Fibroblast of the aortic adventitia (primary cell): ENCODE measurements around the gene MAPK1IP1L. TPM values are rescaled to one million over a fixed set of nuclear protein-coding genes. Genes with fewer than 3 reads are reported as not detected.
A peak's percentile ranks its signal among the peaks of the same experiment; 100 is the strongest.

Experiments
- DNase-seq: peaks from one replicate; pipeline ENCODE4 v3.0.0-alpha.2; 2010; ENCODE audit warnings: low read depth
- H3K4me3 ChIP-seq: 2 replicates; pipeline ENCODE4 v1.5.1; 2011; ENCODE audit warnings: low read depth, mild to moderate bottlenecking, control low read depth, low read length, moderate library complexity
- total RNA-seq: library from RNA; depleted of rRNA; stranded (reverse); fragments of >200 nt; gene quantifications from 2 replicates; pipeline ENCODE4 v1.2.3, GENCODE V29; 2012; ENCODE audit warnings: low replicate concordance
- TF ChIP-seq, protein P1 (sequence below): IDR thresholded peaks from 2 replicates; pipeline ENCODE4 v1.5.1; 2011; ENCODE audit warnings: mild to moderate bottlenecking, low read length, control low read depth, inconsistent platforms; ENCODE audit not compliant: insufficient read depth

Gene MAPK1IP1L
- total RNA-seq, 1 donor = 71.8 TPM

DNA sequence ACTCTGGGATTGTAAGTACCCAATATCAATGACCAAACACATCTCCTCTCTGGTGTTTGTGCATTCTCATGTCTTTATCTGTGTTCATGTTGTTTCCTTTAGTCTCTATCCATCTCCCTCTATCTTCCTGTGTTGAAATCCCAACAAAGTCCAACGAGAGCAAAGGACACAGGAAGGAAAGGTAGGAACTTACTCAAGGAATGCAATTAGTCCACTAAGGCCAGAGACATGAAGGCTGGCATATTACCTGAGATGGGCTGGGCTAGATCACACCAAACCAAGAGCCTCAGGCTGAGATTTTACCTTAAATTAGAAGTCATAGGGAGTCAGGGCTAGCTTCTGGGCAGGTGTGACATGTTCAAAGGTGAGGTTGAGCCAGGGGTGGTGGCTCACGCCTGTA, 63.3 kb downstream of the MAPK1IP1L start:
- TF ChIP-seq, protein P1, sequence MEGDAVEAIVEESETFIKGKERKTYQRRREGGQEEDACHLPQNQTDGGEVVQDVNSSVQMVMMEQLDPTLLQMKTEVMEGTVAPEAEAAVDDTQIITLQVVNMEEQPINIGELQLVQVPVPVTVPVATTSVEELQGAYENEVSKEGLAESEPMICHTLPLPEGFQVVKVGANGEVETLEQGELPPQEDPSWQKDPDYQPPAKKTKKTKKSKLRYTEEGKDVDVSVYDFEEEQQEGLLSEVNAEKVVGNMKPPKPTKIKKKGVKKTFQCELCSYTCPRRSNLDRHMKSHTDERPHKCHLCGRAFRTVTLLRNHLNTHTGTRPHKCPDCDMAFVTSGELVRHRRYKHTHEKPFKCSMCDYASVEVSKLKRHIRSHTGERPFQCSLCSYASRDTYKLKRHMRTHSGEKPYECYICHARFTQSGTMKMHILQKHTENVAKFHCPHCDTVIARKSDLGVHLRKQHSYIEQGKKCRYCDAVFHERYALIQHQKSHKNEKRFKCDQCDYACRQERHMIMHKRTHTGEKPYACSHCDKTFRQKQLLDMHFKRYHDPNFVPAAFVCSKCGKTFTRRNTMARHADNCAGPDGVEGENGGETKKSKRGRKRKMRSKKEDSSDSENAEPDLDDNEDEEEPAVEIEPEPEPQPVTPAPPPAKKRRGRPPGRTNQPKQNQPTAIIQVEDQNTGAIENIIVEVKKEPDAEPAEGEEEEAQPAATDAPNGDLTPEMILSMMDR = no peak
- DNase-seq = no peak

DNA sequence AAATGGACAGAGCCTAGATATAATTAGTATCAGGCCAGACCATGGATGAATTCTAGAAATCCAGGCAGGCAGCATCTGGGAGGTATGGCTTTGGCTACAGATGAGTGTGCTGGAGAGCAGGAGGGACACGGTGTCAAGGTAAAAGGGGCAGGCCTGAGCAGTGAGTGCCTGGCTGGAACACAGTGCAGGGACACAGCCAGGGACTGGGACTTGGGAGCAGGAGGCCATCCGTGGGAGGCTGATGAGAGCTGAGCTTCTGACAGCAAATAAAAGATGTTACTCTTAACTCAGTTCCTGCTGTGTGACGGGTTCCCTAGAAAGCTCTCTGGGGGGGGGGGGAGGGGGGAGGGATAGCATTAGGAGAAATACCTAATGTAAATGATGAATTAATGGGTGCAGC, 64.0 kb downstream of the MAPK1IP1L start:
- TF ChIP-seq, protein P1 = no peak
- H3K4me3 ChIP-seq = no peak overlapping the region
- DNase-seq = no peak

More for the DNA sequence above, 63.3 kb downstream of the MAPK1IP1L start:
- no peak overlapping the region for H3K4me3 ChIP-seq

DNA sequence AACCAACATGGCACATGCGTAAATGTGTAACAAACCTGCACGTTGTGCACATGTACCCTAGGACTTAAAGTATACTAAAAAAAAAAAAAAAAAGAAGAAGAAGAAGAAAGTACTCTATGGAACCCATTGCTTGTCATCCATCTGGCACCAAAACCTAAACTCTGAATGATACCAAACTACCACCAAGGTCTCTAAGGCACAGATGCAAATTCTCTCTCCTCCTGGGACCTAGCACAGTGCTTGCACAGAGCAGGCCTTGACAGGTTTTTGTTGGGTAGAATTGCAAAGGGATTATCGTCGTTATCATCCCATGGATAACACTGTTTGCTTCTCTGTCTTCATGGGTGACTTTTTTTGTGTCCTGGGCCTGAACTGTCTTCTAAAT, 64.4 kb downstream of the MAPK1IP1L start:
- DNase-seq = no peak
- TF ChIP-seq, protein P1 = no peak
- no peak overlapping the region for H3K4me3 ChIP-seq

DNA sequence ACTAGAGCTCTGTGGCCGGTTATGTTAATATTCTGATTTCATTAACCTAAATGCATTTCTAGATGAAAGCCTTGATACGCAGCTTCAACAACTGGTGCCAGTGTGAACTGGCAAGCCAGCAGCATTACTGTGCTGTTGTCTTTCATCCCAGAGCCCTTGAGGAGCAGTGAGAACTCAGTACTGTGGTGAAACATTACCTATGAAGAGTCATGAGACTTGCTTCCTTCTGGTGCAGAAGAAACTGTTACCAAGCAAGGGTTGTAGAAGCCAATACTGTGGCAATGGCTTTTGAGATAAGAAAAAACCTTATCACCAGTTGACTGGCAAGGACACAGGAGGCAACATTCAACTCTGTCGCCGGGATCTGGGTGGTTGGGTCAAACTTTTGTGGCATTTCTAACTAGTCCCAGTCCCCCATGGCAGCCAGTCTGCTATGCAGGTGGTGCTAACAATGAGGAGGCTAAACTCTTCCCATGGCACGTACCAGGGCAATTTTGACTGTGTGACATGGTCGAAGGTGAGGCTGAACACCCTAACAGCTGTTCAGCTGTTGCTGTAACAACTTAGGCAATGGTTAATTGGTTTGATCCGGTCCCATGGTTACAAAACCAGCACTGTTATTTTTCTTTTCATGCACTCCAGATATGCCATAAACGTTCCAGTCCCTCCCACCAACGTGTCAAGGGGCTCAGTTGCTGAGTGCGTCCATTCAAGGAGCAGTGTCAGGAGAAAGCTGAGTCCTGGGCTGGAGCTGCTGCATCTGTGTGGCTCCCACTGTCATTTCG, 65.0 kb downstream of the MAPK1IP1L start:
- DNase-seq = no peak

DNA sequence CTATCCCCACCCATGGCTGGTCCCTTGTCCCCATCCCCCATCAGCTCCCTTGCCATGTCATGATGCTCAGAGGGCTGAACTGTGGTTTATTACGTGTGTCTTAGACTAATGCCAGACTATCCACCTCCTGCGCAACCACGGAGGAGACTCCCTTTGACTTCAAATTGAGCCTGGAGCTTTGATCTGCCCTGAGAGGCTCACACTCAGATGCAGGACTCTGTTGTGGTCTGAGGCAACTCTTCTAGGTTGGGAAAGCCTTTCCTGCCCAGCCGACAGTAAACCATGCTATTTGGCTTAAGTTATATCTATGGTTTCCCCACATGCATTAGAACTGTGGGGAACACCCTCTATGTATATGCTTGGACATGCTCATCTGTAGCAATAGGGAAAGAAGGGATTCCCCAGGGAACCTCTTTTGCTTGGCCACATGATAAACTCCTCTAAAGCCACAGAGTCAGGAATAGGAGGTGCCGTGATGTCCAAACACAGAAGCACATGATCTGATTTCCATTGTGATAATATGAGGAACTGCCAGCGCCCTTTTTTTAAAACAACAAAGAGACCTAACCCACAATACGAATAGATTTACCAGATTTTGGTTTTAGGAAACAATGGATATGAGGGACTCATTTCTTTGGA, 66.5 kb downstream of the MAPK1IP1L start:
- TF ChIP-seq, protein P1 = no peak
- no peak overlapping the region for H3K4me3 ChIP-seq
- peak; percentile 87 for DNase-seq

More for the DNA sequence above, 65.0 kb downstream of the MAPK1IP1L start:
- H3K4me3 ChIP-seq = no peak overlapping the region
- TF ChIP-seq, protein P1 = no peak

DNA sequence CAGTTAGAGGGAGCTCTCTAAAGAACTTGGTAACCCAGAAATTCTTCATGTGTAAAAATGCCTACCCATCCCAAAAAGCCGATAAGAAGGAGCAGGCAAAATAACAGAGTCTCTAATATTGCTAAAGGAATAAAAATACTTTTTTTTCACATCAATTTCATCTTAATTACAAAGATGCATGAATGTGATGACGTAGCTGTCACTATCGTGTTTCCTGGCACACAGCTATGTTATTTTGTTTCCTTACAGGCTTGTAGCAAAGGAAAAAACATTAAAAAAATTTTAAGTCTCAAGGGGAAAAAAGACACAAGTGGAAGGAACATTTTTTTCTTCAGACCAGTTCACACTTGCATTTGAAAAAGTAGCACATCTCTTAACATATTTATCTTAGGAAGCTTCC, 67.3 kb downstream of the MAPK1IP1L start:
- TF ChIP-seq, protein P1 = no peak
- H3K4me3 ChIP-seq = no peak overlapping the region
- no peak for DNase-seq

Other genes starting within 250 kb of the MAPK1IP1L start
- 1.9 and 2.3 TPM in 2 replicates for gene GCH1, start 148.8 kb upstream of the MAPK1IP1L start, total RNA-seq
- 9.3 and 27.0 TPM in 2 replicates for gene WDHD1, start 24.5 kb upstream of the MAPK1IP1L start, total RNA-seq
- 11.6 and 25.0 TPM in 2 replicates for gene SOCS4, start 24.4 kb upstream of the MAPK1IP1L start, total RNA-seq
- gene LGALS3, start 77.6 kb downstream of the MAPK1IP1L start, total RNA-seq = 83.3 and 475 TPM in 2 replicates
- gene DLGAP5, start 139.9 kb downstream of the MAPK1IP1L start, total RNA-seq = 0.49 and 23.8 TPM in 2 replicates
- gene FBXO34, start 219.8 kb downstream of the MAPK1IP1L start, total RNA-seq = 19.7 and 26.5 TPM in 2 replicates